LNCAP (cell line): ENCODE results near the gene PSMG4.

Experiments
- TF ChIP-seq, protein P1 (sequence below): fragments of 450-650 bp; IDR thresholded peaks from 2 replicates; pipeline ENCODE4 v1.5.1; 2017; ENCODE audit warnings: mild to moderate bottlenecking

Gene PSMG4, protein sequence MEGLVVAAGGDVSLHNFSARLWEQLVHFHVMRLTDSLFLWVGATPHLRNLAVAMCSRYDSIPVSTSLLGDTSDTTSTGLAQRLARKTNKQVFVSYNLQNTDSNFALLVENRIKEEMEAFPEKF

DNA sequence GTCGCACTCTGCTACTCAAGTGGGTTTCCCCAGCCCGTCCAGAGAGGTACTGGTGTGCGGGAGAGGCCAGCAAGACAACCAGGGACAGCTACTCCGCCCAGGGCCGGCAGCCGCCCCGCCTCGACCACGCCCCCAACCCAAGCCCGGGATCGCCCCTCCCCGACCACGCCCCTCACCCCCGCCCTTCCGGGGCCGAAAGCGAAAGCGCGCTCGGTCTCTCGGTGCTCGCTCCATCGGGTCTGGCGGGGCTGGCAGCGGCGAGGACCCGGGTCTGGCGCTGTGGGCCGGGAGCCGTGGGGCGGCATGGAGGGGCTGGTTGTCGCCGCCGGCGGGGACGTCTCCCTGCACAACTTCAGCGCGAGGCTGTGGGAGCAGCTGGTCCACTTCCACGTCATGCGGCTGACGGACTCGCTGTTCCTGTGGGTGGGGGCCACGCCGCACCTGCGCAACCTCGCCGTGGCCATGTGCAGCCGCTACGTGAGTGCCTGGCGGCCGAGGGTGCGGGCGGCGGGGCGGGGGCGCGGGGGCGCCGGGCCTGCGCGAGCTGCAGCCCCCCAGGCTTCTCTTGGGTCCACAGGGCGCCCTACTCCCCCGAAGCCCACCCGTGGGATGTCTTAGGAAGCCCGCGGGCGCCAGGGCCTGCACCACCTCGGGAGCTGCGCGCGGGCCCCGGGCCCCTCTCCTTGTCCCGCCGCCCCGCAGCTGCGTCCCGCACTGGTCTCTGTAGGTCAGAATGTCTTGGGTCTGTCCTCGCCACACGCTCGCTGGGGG lies at the start of gene PSMG4:
Gene PSMG4, plus strand, starts transcription at position 228 of the 771 bp plus-strand sequence. Its CDS starts 76 bp downstream, at position 304.
- TF ChIP-seq, protein P1, sequence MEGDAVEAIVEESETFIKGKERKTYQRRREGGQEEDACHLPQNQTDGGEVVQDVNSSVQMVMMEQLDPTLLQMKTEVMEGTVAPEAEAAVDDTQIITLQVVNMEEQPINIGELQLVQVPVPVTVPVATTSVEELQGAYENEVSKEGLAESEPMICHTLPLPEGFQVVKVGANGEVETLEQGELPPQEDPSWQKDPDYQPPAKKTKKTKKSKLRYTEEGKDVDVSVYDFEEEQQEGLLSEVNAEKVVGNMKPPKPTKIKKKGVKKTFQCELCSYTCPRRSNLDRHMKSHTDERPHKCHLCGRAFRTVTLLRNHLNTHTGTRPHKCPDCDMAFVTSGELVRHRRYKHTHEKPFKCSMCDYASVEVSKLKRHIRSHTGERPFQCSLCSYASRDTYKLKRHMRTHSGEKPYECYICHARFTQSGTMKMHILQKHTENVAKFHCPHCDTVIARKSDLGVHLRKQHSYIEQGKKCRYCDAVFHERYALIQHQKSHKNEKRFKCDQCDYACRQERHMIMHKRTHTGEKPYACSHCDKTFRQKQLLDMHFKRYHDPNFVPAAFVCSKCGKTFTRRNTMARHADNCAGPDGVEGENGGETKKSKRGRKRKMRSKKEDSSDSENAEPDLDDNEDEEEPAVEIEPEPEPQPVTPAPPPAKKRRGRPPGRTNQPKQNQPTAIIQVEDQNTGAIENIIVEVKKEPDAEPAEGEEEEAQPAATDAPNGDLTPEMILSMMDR: no peak

DNA sequence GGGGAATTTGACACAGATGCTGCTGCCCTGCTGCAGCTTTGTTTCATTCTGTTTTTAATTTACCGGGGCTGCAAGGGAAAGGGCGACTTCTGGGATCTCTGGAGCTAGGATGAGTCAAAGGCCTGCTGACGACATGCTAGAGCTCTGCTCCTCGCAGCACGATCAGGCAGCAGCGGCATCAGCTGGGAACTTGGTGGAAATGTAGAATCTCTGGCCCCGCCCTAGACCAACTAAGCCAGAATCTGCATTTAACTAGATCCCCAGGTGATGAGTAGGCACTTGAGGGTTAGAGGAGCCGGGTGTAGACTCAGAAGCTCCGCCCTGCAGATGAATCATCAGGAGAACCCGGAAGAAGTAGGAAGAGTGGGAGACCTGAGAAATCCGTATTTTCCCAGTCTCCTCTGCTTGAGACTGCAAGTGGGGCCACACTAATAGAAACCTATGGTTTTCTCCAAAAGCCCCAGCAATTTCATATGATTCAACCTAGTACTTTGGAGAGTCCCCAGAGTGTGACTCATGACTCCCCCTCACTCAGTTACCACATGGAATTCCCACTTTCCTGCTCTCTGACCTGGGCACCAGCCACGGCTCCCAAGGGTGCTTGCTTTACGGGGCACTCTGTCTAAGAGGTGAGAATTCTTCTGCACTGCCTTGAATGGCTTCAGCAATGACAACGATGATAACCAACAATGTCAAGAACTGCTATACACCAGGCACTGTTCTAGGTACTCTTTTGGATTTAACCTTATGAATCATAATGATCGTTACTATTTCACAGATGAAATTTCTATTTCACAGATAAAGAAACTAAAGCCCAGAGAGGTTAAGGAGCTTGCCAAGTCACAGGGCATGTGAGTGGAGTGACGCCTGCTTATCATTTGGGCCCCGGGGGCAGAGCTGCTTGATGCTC lies 49.4 kb upstream of the PSMG4 start:
- TF ChIP-seq, protein P1: no peak

DNA sequence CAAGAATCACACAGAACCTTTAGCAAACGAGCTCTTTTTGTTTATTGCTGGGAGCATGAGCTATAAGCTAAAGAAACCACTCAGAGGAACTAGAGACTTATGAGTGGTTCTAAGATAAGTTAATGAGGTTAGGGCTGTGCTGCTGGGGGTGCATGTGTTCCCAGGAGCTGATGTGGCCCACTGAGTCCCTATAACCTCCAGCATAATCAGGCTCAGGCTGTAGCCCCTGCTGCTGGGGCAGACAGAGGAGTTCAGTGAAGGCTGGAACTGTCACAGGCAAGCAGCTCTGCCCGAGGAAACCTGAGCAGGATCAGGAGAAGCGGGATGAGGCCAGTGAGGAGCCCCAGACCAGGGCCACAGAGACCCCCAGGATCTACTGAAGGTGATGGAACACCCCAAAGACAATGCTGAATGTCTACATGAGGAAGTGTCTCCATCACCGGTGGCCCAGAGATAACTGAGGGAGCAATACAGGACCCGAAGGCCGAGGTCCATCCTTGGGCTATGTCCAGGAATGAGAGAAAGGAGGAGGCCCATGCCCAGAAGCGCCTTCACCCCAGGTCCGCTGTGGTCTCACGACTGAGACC lies 48.6 kb upstream of the PSMG4 start:
- TF ChIP-seq, protein P1: no peak

DNA sequence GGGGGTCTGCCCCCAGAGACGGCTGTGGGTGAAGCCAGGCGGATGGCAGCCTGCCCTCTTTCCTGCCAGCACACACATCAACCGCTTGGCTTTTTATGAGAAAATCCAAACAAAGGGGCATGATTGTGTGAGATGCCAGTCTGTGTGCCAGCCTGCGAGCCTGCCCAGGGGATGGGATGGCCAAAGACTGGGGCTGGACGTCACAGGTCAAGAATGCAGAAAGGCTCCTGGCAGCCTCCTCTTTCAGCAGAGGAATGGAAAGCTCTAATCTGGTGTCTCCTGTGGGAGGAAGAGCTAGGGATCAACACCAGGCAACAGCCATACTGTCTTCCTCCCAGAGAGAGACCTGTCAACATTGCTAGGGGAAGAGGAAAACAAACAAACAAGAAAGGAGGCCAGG lies 47.1 kb upstream of the PSMG4 start:
- TF ChIP-seq, protein P1: no peak

DNA sequence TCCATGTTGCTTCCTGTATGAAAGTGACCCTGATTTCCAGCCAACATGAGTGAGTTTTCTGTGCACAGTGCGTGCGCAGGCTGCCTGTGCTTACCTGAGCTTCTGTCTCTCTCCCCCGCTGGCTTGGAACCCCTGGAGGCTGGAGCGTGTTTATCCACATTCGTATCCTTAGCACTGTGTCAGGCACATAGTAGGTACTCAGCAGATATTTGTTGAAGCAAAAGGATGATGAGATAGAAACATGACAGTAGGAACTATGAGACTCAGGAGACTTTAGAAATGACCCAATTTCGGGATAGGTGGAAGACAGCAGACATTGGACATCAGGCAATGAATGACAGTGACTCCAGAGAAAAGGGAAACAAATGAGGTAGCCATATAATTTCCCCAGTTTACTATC lies 46.5 kb upstream of the PSMG4 start:
- TF ChIP-seq, protein P1: no peak

DNA sequence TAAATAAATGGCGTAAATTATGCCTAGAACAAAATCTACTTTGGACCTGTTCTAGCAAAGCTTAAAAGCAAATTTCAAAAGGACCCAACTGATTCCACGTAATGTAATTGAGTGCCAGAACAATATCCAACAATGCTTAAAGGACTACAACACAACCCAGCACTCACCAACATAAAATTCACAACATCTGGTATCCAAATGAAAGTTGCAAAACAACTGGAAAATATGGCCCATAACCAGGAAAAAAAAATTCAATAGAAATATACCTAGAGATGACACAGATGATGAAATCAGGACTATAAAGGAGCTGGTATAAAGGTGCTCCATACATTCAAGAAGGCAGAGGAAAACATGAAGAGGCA lies 45.4 kb upstream of the PSMG4 start:
- TF ChIP-seq, protein P1: no peak

DNA sequence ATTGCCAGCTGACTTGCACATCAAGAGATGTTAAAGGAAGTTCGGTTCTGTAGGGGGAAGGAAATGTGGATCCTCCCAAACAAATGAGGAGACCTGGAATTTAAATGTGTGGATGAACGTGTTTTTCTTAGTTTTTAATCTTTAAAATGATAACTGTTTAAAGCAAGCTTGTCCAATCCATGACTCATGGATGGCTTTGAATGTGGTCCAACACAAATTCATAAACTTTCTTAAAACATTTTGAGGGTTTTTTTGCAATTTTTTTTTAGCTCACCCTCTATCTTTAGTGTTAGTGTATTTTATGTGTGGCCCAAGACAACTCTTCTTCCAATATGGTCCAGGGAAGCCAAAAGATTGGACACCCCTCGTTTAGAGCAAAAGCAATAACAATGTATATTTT lies 43.8 kb upstream of the PSMG4 start:
- TF ChIP-seq, protein P1: no peak
